Measurements from ENCODE around the gene NCK2.

- TF ChIP-seq CTCF (IDR thresholded peaks at IDR 0.05; ENCODE audit: low read depth, low read length, poor library complexity, severe bottlenecking) = no peak
- TF ChIP-seq EZH2phosphoT487 (IDR thresholded peaks at IDR 0.05; ENCODE audit: borderline replicate concordance, low read length) = no peak
Observed at GRCh38 chr2:105788670-105789290, 44.1 kb downstream of the NCK2 start.

Measured in DOHH2 (cell line).